ENCODE data around the gene AMBP.

The AMBP gene

DNA sequence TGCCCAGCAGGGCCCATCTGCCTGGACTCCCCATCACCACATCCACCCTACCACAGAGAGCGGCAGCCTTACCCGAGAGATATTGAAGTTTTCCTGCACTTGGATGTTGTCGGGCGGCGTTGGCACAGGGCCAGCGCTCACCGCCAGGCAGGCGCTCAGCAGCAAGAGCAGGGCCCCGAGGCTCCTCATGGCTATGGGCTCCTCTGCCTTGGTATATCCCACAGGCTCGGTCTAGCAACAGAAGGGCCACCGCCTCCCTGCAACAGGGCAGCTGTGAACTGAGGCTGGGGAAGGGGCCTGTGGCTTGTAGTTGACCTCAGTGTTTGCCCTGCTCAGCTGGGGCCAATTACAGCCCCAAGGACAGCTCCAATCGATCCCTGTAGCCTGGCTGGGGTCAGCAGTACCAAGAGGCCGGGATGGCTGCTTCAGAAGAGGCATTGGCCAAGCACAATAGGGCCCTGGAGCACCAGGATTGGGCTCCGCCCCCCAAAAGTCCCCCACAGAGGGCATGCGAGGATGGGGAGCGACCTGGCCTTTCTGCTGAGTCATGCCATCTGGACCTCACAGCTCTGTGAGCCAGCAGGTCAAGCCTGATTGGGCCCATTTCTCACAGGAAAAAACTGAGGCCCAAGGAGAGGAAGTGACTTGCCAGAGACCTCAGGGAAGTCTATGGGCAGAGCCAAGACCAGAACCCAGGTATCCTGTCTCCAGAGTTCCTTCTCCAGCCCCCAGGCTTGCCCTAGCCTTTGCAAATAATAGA lies at the start of gene AMBP:
Gene AMBP (minus strand): TSS at position 280 of the 760 bp plus-strand sequence. CDS start 91 bp downstream, at position 189.
- no peak for DNase-seq (ENCODE audit: low spot score)

DNA sequence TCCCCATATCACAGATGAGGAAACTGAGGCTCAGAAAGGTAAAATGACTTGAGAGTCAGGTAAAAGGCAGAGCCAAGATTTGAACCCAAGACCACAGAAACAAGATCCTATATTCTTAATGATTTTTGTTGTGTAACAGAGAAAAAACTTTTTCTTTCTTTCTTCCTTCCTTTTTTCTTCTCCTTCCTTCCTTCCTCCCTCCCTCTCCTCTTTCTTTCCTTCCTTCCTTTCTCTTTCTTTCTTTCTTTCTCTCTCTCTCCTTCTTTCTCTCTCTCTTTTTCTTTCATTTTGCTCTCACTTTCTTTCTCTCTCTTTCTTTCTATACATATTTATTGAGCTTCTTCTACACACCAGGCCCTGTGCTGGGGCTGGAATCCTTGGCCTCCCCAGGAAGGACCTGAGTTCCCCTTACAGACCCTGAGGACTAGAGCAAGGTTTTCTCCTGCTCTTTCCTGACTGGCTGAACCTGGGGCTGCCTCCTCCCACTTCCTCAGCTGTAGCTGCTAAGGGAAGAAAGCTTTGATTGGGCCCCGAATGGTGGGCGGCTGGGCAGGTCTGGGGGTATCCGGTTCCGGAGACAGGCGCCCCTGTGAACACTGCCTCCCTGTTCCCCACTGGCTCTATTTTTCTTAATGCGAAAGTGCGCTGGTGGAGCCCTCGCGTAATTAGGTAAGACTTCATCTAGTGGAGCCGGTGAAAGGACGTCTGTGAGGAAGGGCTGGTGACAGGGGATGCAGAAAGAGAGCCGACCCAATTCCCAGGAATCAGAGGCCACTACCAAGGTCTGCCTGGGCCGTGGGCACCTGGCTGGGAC lies 48.4 kb upstream of the AMBP start:
- DNase-seq (ENCODE audit: low spot score) = no peak

DNA sequence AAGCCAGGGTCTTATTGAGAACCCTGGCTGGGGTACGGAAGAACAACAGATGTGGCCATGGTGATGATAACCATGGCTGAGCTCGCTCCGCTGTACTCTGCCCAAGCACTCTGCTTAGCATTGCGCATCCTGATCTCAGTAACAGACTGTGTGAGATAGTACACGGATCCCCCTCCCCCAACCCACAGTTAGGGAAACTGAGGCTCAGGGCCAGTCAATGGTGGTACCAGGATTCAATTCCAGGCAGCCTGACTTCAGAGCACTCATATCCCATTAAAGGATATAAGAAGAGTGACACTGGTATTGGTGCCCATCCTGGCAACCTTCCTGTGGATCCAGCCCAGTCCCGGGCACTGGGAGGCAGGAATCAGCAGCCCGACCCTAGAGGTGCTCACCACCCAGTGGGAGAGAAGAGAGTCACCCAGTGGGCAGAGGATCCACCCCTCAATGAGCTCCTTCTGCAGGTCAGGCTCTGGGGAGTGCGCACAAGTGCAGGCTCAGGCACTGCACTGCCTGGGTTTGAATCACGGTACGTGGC lies 47.4 kb upstream of the AMBP start:
- DNase-seq (ENCODE audit: low spot score) = no peak

DNA sequence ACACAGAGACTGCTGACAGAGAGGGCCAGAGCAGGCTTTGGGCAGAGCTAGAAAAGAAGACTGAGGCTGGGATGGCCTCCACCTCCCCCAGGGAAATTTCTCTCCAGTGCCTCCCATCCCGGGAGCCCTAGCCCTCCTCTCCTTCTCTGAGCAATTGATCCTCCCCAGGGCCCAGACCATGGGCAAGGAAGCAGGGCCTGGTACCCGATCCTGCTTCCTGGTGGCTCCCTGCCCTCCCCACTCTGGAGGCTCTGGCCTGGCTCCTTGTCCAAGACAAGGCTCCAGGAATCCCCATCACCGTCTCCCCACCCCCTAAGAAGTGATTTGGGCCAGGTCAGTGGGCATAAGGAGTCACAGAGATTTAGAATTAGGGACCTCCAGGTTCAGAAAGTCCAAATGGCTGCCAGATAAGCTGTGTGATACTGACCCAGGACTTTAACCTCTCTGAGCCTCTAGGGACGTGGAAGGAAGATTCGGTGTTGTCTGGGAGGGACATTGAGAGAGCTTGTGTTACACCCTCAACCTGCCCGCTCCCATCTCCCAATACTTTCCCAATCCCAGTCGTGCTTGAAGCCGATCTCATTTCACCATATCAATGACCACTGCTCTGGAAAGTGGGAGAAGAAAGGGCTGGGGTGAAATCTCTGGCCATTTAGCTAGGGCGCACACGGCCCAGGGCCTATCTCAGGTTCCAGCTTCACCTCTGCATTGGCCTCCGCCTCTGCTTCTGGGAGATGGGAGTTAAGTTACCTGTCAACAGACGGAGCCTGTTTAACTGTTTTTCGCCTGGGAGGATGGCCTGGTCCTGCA lies 46.8 kb upstream of the AMBP start:
- no peak for DNase-seq (ENCODE audit: low spot score)

DNA sequence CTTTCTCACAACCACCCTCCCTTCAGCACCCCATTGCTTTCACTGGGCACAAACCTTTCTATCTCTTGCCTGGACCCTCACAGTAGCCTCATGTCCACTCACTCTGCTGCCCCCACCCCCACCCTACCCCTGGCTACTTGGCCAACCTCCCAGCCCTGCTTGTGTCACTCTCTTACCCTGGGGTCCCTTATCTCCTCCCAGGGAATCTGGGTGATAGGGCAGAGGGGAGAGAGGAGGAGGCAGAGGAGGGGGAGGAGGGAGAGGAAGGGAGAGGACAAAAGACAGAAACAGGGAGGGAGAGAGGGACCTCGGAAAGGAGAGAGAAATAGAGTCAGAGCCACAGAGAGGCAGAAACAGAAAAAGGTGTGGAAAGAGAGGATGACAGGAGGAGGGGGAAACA lies 46.0 kb upstream of the AMBP start:
- DNase-seq (ENCODE audit: low spot score) = no peak

DNA sequence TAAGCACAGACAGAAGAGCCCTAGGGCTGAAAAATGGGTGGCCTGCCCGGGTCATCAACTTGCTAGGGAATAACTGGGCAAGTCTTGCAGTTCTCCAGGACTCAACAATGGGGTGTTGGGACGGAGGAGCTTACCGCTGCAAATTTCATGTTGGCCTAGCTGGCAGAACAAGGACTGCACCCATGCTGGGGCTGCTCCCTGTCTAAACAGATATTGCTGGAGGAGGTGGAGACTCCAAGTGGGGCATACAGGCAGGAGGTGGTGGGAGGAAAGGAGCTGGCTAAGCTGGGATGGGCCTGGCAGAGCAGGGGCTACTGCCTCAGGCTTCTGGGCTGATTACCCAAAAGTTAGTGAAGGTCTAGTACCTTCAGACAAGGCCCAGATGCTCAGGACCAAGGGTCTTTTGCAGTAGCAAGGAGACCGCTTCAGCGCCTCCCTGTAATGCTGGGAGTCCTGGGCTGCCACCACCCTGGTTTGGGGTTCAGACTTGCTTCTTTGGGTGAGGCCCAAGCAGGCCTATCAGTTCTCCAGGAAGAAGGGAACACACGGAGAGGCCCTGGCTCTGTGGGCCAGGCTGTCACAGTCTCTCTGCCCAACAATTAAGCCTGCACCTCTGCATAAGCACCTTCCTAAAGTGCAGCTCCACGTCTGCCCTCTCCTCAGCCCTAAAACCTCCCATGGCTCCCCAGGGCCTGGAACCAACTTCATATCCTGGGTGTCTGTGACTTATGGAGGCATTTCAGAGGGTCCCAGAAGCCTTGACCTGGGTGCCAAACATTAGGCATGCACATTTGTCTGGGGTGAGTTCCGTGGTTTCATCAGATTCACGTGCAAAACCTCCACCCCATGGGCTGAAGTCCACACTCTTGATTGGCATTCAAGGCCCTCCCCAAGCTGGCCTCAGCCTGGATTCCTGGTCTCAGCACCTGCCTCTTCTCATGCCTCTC lies 45.2 kb upstream of the AMBP start:
- DNase-seq (ENCODE audit: low spot score) = no peak

DNA sequence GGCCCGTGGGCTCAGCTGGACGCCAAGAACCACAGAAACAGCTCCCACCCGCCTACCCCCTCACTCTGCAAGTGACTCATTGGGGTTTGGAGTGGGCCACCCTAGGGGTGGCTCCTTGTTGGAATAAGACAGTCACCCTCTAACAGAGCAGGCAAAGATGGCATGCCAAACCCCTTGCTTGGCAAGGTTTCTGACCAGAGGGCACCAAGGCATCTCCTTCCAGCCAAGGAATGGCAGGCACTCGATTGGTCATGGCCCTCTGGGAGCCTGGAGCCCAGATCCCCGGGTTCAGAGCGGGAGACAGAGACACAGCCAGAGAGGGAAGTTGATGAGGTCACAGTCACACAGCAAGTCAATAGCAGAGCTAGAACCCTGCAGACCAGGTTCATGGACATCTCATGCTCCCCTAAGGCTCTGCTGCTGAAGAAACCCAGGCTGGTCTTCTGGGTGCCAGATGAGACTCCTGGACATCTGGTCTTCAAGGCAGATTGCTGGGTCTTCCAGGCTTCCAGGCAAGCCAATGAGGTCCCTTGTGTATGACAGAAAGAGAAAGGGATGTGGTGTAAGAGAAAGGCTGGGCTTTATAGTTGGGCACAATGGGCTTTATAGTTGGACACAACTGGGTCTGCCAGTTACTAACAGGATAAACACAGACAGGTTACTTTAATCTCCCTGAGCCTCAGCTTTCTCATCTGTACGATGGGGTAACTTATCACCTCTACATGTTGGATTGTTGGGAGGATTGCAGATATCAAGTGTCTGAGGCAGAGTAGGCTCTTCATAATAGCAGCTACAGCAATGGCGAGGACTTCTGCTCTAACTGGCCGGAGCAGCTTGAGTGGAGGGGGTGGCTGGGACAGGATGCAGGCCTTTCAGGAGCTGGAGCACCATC lies 44.3 kb upstream of the AMBP start:
- DNase-seq (ENCODE audit: low spot score) = no peak

DNA sequence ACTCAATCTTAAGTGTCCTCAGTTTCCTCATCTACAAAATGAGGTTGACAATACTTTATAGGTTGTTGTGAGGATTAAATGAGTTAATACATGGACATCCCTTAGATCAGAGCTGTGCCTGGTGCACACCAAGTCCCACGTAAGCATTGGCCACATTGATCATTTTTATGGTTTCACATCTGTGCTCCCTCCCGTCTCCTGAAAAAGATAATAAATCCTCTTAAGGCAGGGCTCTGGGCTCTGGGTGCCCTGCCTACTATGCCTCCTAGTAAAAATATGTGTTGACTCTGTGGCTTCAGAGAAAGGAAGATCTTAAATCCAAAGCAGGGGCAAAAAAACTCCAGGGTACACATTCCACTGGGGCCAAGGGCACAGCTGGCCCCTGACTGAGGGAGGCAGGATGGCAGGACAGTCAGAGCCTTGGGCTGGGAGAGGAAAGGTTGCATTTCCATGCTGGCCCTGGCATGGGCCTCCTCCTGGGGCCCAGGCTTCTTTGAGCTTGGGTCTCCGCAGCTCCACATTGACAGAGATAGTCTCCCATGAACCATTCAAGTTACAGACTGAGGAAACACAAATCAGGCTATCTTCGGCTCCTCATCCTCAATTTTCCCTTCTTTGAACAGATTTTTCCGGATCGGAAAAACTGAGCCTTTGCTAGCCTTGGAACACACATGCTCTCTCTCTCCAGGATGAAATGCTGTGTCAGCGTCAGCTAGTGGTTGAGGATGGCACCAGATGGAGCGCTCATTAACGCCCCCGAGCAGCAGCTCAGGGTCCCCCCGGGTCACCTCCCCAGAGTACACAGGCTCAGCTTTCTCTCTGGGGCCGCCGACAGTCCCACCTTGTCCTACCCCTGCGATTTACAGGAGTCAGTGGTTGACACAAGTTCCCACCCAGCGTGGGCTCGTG lies 43.4 kb upstream of the AMBP start:
- DNase-seq (ENCODE audit: low spot score) = no peak

DNA sequence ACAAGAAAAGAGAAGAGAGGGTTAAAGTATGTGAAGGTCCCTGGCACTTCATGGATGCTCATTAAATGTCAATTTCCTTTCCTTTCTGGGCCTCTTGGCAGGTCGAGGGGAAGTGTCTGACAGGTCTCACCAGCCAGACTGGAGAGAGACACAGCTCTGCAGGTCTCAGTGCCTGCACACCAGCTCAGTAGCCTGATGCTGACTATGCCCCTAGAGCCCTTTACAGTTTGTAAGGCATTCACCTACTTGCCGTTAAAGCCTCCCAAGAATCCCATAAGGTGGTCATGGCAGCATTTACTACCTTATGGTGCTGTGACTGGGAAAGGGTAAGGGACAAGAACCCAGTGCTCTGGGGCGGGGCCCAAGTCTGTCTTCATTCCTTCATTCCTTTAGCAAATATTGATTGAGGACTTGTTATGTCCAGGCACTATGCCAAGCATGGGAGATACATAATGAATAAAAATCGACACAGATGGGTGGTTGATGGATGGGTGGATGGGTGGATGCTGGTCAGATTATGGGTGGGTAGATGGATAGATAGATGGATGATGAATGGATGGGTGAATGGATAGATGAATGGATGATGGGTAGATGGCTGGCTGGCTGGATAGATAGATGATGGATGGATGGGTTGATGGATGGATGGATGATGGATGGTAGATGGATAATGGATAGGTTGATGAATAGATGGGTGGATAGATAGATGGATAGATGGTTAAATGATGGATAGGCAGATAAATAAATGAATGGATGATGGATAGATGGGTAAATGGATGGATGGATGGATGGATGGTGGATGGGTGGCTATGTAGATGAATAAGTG lies 42.3 kb upstream of the AMBP start:
- no peak for DNase-seq (ENCODE audit: low spot score)

DNA sequence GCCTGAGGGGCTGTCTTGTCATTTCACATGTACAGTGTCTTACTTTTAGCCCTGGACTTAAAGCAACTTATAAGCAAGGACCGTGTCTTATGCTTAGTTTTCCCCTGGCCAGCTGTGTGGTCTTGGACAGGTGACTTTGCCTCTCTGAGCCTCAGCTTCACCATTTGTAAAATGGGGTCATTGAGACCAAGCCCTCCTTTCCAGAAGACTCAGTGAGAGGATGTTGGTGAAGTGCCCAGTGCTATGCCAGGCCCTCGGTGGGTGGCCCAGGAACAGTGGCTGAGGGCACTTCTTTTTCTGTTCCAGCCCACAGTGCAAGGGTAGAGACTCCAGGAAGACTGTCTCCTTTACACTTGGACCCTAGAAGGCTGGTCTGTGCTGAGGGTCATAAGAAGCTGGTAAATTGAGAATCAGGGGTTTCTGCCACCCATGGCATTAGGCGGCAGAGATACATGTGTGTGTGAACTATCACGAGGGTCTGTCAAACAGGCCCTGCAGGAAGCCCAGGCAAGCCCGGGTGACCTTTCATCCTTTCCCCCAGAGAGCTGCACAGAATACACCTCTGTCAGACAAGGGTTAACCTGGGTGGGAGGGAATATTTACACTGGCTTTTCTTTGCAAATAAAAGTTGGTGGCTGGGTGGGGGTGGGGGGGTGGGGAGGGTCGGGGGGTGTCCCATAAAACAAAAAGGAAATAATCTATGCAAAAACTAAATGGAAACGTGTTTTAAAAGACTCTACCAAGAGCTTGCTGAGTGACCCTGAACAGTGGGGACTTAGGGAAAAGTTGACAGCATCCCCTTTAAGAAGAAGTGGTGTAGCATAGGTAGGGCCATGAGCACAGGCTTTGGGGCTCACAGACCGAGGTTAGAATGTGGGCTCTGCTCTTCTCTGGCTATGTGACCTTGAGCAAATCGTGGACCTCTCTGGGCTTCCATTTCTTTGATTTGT lies 41.4 kb upstream of the AMBP start:
- no peak for DNase-seq (ENCODE audit: low spot score)

DNA sequence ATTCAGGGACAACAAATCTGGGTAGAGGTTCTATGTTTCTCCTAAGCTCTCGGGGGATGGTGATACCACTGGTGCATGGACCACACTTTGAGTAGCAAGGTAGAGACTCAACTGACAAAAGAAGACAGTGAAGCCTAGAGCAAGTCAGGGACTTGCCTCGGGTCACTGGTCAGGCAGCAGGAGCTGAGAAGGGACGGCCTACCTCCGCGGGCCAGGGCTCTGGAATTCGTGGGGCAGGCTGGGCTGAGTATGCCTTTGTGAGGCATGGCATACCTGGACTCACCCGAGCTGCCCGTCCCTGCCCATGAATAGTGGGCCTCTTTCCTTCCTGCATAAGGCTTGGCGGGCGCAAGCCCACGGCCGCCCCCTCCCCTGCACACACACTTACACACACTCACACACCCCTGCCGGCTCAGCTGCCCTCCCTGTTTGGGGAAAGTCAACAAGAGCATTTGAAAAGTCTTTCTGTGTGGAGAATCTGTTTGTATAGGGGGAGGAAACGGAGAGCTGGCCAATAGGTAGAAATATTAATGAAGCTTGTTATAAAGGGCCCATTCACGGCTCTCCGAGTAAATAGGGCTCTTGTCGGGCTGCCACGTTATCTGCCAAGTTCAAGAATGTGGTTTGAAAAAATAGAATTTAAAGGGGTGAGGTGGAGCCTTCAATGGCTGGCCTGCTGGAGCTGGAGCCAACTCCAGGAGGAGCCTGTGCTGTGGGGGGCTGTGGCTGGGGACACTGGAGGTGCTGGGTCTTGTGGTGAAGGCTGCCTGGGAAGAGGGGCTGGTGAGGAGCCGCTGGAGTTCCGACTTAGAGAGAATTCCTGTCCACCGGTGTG lies 40.1 kb upstream of the AMBP start:
- DNase-seq (ENCODE audit: low spot score) = no peak

DNA sequence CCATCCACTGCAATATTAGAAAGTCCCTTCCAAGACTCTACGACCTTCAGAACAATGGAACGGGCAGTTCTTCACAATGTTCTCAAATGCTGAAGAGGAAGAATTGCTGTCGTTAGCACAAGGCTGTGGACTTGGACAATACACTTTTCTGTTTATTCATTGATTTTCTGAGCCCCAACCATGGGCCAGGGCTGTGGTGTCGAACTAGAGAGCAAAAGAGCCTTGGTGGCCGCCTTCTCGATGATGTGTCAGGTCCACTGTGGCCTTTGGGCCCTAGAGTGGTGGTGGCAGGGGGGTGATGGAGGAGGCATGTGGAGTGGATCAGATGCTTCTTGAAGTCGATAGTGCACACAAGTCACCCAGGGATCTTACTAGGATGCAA lies 39.5 kb upstream of the AMBP start:
- no peak for DNase-seq (ENCODE audit: low spot score)

DNA sequence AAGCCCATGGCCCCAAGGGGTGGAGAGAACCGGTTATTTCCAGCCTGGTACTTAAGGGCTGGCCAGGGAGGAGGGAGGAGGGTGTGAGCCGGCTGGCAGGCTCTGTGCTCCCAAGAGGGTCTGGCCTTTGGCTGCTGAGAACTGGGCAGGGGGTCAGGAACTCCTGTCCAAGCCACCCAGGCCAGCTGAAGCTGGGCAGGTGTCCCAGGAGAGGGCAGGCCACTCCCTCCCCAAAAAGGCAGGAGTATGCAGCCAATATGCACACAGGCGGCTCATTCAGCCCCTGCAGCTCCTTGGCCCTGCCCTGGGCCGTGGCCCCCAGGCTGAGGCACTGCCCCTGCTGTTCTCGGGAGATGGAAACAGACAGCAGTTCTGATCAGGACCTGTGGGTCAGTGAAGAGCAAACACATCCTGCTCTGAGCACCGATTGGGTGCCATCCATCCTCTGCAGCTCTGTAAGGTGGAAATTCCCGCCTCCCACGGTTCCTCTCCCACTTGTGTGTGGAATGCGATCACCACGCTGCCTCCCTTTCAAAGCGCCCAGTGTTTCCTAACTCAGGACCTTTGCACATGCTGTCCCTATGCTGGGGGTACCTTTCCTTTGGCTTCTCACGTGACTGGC lies 38.1 kb upstream of the AMBP start:
- DNase-seq (ENCODE audit: low spot score) = no peak

DNA sequence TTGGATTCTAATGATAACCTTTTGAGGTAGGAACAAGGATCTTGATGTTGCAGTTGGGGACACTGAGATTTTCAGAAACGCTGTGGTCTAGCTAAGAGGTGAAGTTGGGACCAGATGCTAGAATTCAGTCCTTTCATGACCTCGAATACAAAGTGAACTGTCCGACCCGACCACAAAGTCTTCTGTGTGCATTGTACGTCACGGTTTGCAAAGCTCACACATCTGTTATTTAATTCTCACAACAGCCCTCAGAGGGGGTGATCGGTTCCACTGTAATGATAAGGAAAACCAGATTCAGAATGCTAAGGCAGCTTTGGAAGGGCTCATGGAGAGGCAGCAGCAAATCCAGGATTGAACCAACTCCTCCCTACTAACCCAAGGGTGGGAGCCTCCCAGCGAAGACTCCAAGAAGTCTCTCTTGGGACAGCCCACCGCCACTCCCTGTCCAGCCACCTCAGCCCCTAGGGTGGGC lies 37.6 kb upstream of the AMBP start:
- no peak for DNase-seq (ENCODE audit: low spot score)

DNA sequence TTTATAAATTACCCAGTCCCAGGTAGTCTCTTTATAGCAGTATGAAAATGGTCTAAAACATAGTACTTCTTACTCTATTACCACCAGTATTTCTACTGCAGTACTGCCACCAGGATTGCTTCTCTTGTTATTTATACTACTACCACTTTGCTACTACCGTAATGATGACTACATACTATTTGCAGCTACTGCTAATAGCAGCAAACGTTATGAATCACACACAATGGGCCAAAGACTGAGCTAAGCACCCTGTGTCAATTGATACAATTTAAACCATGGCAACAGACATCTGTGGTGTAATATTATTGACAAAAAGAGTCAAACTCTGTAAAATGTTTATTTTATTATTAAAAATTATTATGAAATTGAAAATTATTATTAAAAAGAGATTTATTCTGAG lies 36.3 kb upstream of the AMBP start:
- DNase-seq (ENCODE audit: low spot score) = no peak

Measured in germinal center (tissue), 1 donor.